ENCODE results near the gene TOPAZ1. TPM values are rescaled to one million over a fixed set of nuclear protein-coding genes. Genes with fewer than 3 reads are reported as not detected.
"Not testable (repeated sequence)": the region's sequence is repeated elsewhere in the genome, so short reads cannot be mapped to it uniquely, and the experiment has no call there.

TOPAZ1 gene
- total RNA-seq, 4 donors from 2014 or later = not detected

DNA sequence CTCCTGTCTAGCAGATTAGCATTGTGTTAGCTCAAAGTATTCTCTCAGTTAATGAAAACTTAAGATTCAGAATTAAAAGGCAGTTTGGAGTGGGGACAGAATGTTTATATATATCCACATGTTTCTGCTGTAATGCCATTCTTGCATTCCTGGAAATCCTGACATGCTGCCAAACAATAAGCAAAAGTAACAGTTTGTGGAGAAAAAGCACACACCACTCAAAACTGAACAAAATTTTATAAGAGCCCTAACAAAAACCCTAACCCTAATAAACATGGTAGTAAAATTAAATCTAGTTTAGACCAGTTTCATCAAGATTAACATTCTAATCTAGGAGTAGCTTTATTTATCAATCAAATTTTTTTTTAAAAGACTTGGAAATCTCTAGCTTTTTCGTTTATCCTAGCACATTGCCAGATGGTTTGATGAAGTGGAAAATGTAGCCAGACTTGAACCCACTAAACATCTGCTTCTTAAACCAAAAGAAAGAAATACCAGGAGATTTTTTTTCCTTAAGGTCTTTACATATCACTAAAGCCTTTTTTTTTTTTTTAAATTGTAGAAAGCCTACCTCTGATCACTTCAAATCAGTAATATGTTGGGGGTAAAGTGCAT lies 100.6 kb downstream of the TOPAZ1 start:
- Histone ChIP-seq H3K4me1 (peaks cover 0 to 28% (median 18%) of the 10 kb centered on the region in 4 donors), H3K27me3 (no peaks in the 10 kb centered on the region), H3K27ac (peak overlapping the region in 3 of 4 donors; percentile 6 to 34 (median 13)), H3K9me3 (no peaks in the 10 kb centered on the region), H3K4me3 (no peak overlapping the region), H3K36me3 (no peaks in the 10 kb centered on the region)
- DNase-seq = no peak
- 66 to 69% methylated on average over 1 of the region's 1 CpG for WGBS, 2 donors (ENCODE audit: low coverage in 1 of 2)
- in situ Hi-C loops (cut with MboI; ENCODE audit: low pct_ligation_motif_present in 1 of 4, low pct_unique_long_range_greater_than_20kb in 1 of 4, low sequenced_read_pairs in 3 of 4) (no loop called here), intact Hi-C loops (cut with DNase I; ENCODE audit: low total_unique reads) (no loop called here)
- TF ChIP-seq EP300 (IDR thresholded peaks at IDR 0.05; ENCODE audit: low read depth) (no peak), POLR2AphosphoS5 (IDR thresholded peaks at IDR 0.05) (no peak), POLR2A (IDR thresholded peaks at IDR 0.05) (no peak)
- TF ChIP-seq, protein P1, sequence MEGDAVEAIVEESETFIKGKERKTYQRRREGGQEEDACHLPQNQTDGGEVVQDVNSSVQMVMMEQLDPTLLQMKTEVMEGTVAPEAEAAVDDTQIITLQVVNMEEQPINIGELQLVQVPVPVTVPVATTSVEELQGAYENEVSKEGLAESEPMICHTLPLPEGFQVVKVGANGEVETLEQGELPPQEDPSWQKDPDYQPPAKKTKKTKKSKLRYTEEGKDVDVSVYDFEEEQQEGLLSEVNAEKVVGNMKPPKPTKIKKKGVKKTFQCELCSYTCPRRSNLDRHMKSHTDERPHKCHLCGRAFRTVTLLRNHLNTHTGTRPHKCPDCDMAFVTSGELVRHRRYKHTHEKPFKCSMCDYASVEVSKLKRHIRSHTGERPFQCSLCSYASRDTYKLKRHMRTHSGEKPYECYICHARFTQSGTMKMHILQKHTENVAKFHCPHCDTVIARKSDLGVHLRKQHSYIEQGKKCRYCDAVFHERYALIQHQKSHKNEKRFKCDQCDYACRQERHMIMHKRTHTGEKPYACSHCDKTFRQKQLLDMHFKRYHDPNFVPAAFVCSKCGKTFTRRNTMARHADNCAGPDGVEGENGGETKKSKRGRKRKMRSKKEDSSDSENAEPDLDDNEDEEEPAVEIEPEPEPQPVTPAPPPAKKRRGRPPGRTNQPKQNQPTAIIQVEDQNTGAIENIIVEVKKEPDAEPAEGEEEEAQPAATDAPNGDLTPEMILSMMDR (IDR thresholded peaks at IDR 0.05) = no peak

DNA sequence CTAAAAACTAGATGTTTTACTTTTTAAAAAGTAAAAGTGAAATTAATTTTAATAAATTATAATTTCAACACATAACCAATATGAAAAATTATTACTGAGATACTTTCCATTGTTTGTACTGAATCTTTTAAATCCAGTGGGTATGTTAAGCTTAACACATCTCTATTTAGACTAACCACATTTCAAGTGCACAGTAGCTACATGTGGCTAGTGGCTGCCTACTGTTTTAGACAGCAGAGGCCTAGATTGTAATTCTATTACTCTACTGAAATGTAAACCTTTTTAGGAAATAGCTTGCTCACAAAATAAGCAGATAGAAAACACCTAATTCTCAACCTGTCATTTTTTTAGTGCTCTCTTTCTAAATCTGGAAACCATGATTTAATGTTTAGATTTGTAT lies 101.7 kb downstream of the TOPAZ1 start:
- in situ Hi-C loops (cut with MboI; ENCODE audit: low pct_ligation_motif_present in 1 of 4, low pct_unique_long_range_greater_than_20kb in 1 of 4, low sequenced_read_pairs in 3 of 4) = no loop called here
- H3K36me3 ChIP-seq = no peaks in the 10 kb centered on the region

DNA sequence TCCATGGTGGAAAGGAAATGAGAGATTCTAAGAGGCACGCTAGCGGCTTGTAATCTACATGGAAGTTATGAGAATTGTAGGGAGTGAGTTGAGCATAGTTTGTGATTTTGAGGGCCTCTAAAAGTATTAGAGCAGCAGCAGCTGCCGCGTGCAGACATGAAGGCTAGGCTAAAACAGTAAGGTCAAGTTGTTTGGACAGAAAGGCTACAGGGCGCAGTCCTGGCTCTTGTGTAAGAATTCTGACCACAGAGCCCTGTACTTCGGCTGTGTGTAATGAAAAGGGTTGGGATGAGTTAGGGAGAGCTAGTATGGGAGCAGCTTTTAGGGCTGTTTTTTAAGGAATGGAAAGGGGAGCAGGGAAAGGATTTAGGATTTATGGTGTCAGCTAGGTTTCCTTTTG lies 104.9 kb downstream of the TOPAZ1 start:
- H3K27me3 ChIP-seq; H3K4me3 ChIP-seq; intact Hi-C loops (cut with DNase I; ENCODE audit: low total_unique reads); H3K4me1 ChIP-seq; DNase-seq; H3K36me3 ChIP-seq; H3K9me3 ChIP-seq; in situ Hi-C loops (cut with MboI; ENCODE audit: low pct_ligation_motif_present in 1 of 4, low pct_unique_long_range_greater_than_20kb in 1 of 4, low sequenced_read_pairs in 3 of 4): not testable (repeated sequence)
- 80 to 82% methylated on average over 6 of the region's 6 CpGs for WGBS, 2 donors (ENCODE audit: low coverage in 1 of 2)
- peak overlapping the region in 3 of 4 donors; percentile 18 to 28 (median 24) for H3K27ac ChIP-seq

More for the DNA sequence above, 101.7 kb downstream of the TOPAZ1 start:
- Histone ChIP-seq H3K4me3 (no peak overlapping the region), H3K27ac (no peak overlapping the region), H3K27me3 (no peaks in the 10 kb centered on the region), H3K4me1 (peaks cover 0 to 23% (median 12%) of the 10 kb centered on the region in 4 donors), H3K9me3 (no peaks in the 10 kb centered on the region)
- no peak for DNase-seq
- intact Hi-C loops (cut with DNase I; ENCODE audit: low total_unique reads) = no loop called here
- TF ChIP-seq POLR2AphosphoS5 (IDR thresholded peaks at IDR 0.05) (no peak), EP300 (IDR thresholded peaks at IDR 0.05; ENCODE audit: low read depth) (no peak), POLR2A (IDR thresholded peaks at IDR 0.05) (no peak)
- TF ChIP-seq, protein P1 (IDR thresholded peaks at IDR 0.05) = no peak

- in situ Hi-C loops (cut with MboI; ENCODE audit: low pct_ligation_motif_present in 1 of 4, low pct_unique_long_range_greater_than_20kb in 1 of 4, low sequenced_read_pairs in 3 of 4) (no loop called here), intact Hi-C loops (cut with DNase I; ENCODE audit: low total_unique reads) (no loop called here)
- no peaks in the 10 kb centered on the region for H3K9me3 ChIP-seq
- TF ChIP-seq POLR2A (IDR thresholded peaks at IDR 0.05) = no peak
- no peak for TF ChIP-seq POLR2AphosphoS5 (IDR thresholded peaks at IDR 0.05)
- TF ChIP-seq, protein P1 (IDR thresholded peaks at IDR 0.05) = no peak
- no peak for TF ChIP-seq EP300 (IDR thresholded peaks at IDR 0.05; ENCODE audit: low read depth)
- H3K27ac ChIP-seq = no peak overlapping the region
- 90 to 91% methylated on average over 6 of the region's 6 CpGs for WGBS, 2 donors (ENCODE audit: low coverage in 1 of 2)
- no peak for DNase-seq
- H3K27me3 ChIP-seq = no peaks in the 10 kb centered on the region
- peaks cover 0 to 4% (median 0%) of the 10 kb centered on the region in 4 donors for H3K4me1 ChIP-seq
- no peak overlapping the region for H3K4me3 ChIP-seq
- H3K36me3 ChIP-seq = no peaks in the 10 kb centered on the region
Observed at GRCh38 chr3:44348993-44349392, 107.3 kb downstream of the TOPAZ1 start.

Measured in transverse colon (tissue), 4 donors.